OCI-LY1 (cell line): ENCODE results near the gene SIK3.

ENCODE experiments used
- H2AFZ ChIP-seq: fragments of 200-600 bp; sonication (generic), shearing (Covaris generic); 2 replicates; pipeline ENCODE4 v1.6.0; 2014; ENCODE audit warnings: antibody characterized with exemption, mild to moderate bottlenecking, low read length
- H3F3A ChIP-seq: fragments of 200-600 bp; sonication (generic), shearing (Covaris generic); 2 replicates; pipeline ENCODE4 v1.6.0; 2014; ENCODE audit warnings: mild to moderate bottlenecking, antibody characterized with exemption, low read length, moderate library complexity; ENCODE audit not compliant: insufficient read depth
- H3K27ac ChIP-seq: fragments of 200-600 bp; sonication (generic); 2 replicates; pipeline ENCODE4 v1.5.1; 2014; ENCODE audit warnings: low read length, mixed run types, mild to moderate bottlenecking, low read depth; ENCODE audit not compliant: poor library complexity, severe bottlenecking
- H3K27me3 ChIP-seq: fragments of 200-600 bp; sonication (generic); 2 replicates; pipeline ENCODE4 v1.6.0; 2014; ENCODE audit warnings: antibody characterized with exemption, mild to moderate bottlenecking, low read length, moderate library complexity; ENCODE audit not compliant: insufficient read depth
- H3K36me3 ChIP-seq: fragments of 200-600 bp; sonication (generic); 2 replicates; pipeline ENCODE4 v1.6.1; 2014; ENCODE audit warnings: mild to moderate bottlenecking, antibody characterized with exemption, low read length, moderate library complexity, mixed read lengths; ENCODE audit not compliant: insufficient read depth
- H3K4me1 ChIP-seq: fragments of 200-600 bp; sonication (generic); 2 replicates; pipeline ENCODE4 v1.5.1; 2014; ENCODE audit warnings: mild to moderate bottlenecking, low read length, moderate library complexity; ENCODE audit not compliant: insufficient read depth, severe bottlenecking
- H3K4me2 ChIP-seq: fragments of 200-600 bp; sonication (generic), shearing (Covaris generic); 2 replicates; pipeline ENCODE4 v1.6.1; 2014; ENCODE audit warnings: low read length
- H3K4me3 ChIP-seq: fragments of 200-600 bp; sonication (generic); 2 replicates; pipeline ENCODE4 v1.5.1; 2014; ENCODE audit warnings: low read length, low read depth, mild to moderate bottlenecking, mixed read lengths; ENCODE audit not compliant: poor library complexity, severe bottlenecking
- H3K79me2 ChIP-seq: fragments of 200-600 bp; shearing (Covaris generic); 2 replicates; pipeline ENCODE4 v1.6.1; 2016; ENCODE audit warnings: mixed run types, low read length, mixed read lengths; ENCODE audit not compliant: insufficient read depth
- H3K9ac ChIP-seq: fragments of 200-600 bp; sonication (generic), shearing (Covaris generic); 2 replicates; pipeline ENCODE4 v1.6.1; 2014; ENCODE audit warnings: mild to moderate bottlenecking, low read length, mixed read lengths
- H3K9me2 ChIP-seq: fragments of 200-600 bp; sonication (generic), shearing (Covaris generic); 2 replicates; pipeline ENCODE4 v1.6.1; 2014; ENCODE audit warnings: low read depth, mild to moderate bottlenecking, low read length, mixed read lengths
- H3K9me3 ChIP-seq: fragments of 200-600 bp; shearing (Covaris generic); 2 replicates; pipeline ENCODE4 v1.6.1; 2014; ENCODE audit warnings: low read length, mixed read lengths
- H4K20me1 ChIP-seq: fragments of 200-600 bp; sonication (generic), shearing (Covaris generic); 2 replicates; pipeline ENCODE4 v1.6.0; 2016; ENCODE audit warnings: mild to moderate bottlenecking, low read length; ENCODE audit not compliant: insufficient read depth
- EZH2 ChIP-seq: fragments of 200-600 bp; sonication (generic), shearing (Covaris generic); IDR thresholded peaks from 2 replicates; pipeline ENCODE4 v1.8.0; 2017; ENCODE audit warnings: borderline replicate concordance, mixed run types, mild to moderate bottlenecking, antibody characterized with exemption, low read length, moderate library complexity, mixed read lengths
- TF ChIP-seq, protein P1 (sequence below): fragments of 200-600 bp; sonication (generic), shearing (Covaris generic); IDR thresholded peaks from 2 replicates; pipeline ENCODE4 v1.5.1; 2017; ENCODE audit warnings: mild to moderate bottlenecking, antibody characterized with exemption, low read length, moderate library complexity, mixed read lengths

The SIK3 gene

DNA sequence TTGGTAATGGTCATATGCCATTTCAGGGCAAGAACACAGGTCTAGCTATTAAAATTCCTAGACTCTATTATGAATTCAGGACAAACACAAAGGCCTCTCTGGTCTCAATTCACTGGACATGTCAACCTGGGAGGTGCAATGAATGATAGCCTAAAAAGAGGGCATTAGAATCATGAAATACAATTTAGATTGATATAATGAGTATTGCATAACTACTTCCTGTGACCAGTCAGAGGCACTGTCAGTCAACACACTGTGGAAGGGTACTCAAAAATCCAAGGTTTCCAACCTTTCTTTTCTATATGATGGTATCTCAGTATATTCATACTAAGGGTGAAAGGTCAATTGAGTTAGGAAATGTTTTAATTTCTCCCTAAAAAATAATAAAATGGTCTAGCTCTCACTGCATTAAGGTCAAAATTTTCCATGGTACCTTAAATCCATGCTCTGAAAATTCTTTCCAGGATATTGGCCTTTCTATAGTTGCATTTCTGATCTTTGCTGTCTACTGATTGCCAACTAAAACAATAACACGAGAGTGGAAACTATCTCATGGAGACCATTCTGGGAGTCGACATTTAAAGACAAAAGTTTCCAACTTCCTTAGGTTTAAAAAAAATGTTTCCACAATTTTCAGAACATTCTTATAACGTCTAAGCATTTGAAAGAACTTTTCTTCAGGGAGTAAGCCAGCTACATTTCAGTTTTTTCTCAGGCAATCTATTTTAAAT lies 179.1 kb downstream of the SIK3 start:
- Histone ChIP-seq H4K20me1 (no peaks in the 10 kb centered on the region), H3K9me2 (no peaks in the 10 kb centered on the region), H2AFZ (no peak overlapping the region), H3K27ac (peak overlapping the region; percentile 55), H3K9ac (no peak overlapping the region), H3K4me1 (peaks cover 38% of the 10 kb centered on the region), H3K9me3 (no peaks in the 10 kb centered on the region), H3F3A (no peaks in the 10 kb centered on the region), H3K36me3 (peaks cover 8% of the 10 kb centered on the region; the same call in 1 of the 2 replicates), H3K4me2 (no peak overlapping the region), H3K79me2 (no peaks in the 10 kb centered on the region), H3K27me3 (no peaks in the 10 kb centered on the region), H3K4me3 (no peak overlapping the region)
- TF ChIP-seq EZH2 = no peak
- TF ChIP-seq, protein P1, sequence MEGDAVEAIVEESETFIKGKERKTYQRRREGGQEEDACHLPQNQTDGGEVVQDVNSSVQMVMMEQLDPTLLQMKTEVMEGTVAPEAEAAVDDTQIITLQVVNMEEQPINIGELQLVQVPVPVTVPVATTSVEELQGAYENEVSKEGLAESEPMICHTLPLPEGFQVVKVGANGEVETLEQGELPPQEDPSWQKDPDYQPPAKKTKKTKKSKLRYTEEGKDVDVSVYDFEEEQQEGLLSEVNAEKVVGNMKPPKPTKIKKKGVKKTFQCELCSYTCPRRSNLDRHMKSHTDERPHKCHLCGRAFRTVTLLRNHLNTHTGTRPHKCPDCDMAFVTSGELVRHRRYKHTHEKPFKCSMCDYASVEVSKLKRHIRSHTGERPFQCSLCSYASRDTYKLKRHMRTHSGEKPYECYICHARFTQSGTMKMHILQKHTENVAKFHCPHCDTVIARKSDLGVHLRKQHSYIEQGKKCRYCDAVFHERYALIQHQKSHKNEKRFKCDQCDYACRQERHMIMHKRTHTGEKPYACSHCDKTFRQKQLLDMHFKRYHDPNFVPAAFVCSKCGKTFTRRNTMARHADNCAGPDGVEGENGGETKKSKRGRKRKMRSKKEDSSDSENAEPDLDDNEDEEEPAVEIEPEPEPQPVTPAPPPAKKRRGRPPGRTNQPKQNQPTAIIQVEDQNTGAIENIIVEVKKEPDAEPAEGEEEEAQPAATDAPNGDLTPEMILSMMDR = peak; percentile 14; the same call in 1 of the 2 replicates

DNA sequence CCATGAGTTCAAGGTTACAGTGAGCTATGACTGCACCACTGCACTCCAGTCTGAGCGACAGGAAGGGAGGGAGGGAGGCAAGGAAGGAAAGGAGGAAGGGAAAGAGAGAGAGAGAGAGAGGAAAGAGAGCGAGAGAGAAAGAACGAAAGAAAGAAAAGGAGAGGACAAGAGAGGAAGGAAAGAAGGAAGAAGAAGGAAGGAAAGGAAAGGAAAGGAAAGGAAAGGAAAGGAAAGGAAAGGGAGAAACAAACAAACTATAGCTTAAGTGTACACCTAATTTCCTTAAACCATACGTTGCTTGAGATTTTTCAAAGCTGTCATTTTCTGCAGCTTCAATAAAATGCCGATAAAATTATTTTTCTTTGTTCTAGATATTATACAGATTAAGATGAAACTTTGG lies 180.6 kb downstream of the SIK3 start:
- H3K4me1 ChIP-seq = peaks cover 38% of the 10 kb centered on the region
- no peaks in the 10 kb centered on the region for H4K20me1 ChIP-seq
- H3K36me3 ChIP-seq = peaks cover 8% of the 10 kb centered on the region; the same call in 1 of the 2 replicates
- peak overlapping the region; percentile 19; the same call in 1 of the 2 replicates for H3K4me2 ChIP-seq
- no peaks in the 10 kb centered on the region for H3K79me2 ChIP-seq
- no peaks in the 10 kb centered on the region for H3K9me3 ChIP-seq
- TF ChIP-seq EZH2 = no peak
- TF ChIP-seq, protein P1 = no peak
- H2AFZ ChIP-seq = no peak overlapping the region
- no peaks in the 10 kb centered on the region for H3K27me3 ChIP-seq
- no peaks in the 10 kb centered on the region for H3F3A ChIP-seq
- H3K9ac ChIP-seq = no peak overlapping the region; the same call in 1 of the 2 replicates
- no peak overlapping the region for H3K4me3 ChIP-seq
- peak overlapping the region; percentile 67 for H3K27ac ChIP-seq
- no peaks in the 10 kb centered on the region for H3K9me2 ChIP-seq

DNA sequence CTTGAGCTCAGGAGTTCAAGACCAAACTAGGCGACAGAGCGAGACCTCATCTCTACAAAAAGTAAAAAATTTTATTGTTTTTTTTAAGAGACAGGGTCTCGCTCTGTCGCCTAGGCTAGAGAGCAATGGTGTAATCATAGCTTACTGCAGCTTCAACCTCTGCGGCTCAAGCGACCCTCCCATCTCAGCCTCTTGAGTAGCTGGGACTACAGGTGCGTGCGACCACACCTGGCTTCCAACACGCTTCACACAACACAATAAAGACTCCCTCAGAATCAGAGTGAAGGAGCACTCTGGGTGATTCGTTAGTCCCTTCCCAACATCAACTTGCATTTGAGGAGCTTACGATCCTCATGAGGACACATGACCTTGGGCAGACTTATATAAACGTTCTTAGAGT lies 181.3 kb downstream of the SIK3 start:
- Histone ChIP-seq H4K20me1 (no peaks in the 10 kb centered on the region), H3K9me2 (no peaks in the 10 kb centered on the region), H3K9ac (no peak overlapping the region), H3K4me2 (peak overlapping the region; percentile 19; the same call in 1 of the 2 replicates), H2AFZ (no peak overlapping the region), H3K36me3 (peaks cover 8% of the 10 kb centered on the region; the same call in 1 of the 2 replicates), H3K79me2 (no peaks in the 10 kb centered on the region), H3K4me3 (no peak overlapping the region), H3K4me1 (peaks cover 38% of the 10 kb centered on the region), H3K27ac (peak overlapping the region; percentile 67), H3K9me3 (no peaks in the 10 kb centered on the region), H3F3A (no peaks in the 10 kb centered on the region), H3K27me3 (no peaks in the 10 kb centered on the region)
- no peak for TF ChIP-seq EZH2
- TF ChIP-seq, protein P1 = no peak
